Measurements from ENCODE around the gene ST3GAL2.
A peak's percentile ranks its signal among the peaks of the same experiment; 100 is the strongest.
"Not testable (repeated sequence)": the region's sequence is repeated elsewhere in the genome, so short reads cannot be mapped to it uniquely, and the experiment has no call there.

The ST3GAL2 gene

DNA sequence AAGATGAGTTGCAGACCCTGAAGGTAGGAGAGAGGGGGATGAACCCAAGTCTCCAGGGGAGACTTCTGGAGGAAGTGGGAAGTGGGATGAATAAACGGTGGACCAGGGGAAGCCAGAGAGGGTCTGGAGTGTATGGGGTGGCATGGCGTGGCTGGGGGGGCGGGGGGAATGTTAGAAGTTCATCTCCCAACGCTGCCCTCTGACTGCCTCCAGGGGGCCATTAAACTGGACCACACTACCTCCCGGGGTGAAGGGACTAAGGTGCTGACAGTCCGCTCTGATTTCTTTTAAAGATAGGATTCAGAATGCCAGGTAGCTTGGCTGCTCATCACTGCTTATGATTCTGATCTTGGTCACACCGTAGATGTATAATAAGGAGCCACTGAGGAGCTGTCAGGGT is 21.2 kb downstream of the ST3GAL2 start:
- DNase-seq (ENCODE audit: low read depth), result no peak

DNA sequence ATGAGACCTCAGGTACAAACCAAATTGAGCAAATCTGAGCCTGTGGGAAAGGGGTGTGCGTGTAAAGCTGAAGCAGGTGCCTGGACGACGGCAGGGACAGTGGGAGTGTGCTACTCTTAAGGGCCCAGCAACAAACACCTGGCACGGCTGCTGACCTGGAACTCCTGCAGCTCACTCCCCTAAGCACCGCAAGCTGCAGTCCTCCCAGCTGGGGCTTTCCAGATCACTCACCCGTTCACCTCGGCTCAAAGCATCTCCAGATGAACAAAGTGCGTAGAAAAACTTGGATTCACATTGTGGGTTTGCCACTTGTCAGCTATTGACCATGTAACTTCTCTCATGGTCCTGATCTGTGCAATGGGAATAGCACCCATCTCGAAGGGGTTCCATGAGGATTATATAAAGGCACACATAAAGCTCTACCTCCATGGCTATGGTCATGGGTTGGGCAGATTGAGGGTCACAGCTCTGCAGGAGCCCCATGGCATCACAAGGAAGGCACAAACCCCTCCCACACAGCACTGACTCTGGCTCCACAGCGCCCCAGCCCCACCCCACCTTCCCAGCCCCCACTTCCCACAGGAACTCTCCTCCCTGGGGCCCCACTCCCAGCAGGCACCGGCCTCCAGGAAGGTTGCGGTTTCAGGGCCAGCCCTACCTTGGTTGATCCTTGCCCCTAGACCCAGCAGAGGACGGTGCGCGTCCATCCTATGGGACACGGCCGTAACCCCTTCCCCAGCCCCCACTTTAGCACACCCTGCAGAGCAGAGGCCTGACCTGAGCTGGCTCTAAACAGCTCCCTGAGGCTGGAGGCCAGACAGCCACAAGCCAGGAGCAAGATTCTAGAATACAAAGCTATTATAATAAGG is 21.9 kb downstream of the ST3GAL2 start:
- DNase-seq (ENCODE audit: low read depth), result no peak

DNA sequence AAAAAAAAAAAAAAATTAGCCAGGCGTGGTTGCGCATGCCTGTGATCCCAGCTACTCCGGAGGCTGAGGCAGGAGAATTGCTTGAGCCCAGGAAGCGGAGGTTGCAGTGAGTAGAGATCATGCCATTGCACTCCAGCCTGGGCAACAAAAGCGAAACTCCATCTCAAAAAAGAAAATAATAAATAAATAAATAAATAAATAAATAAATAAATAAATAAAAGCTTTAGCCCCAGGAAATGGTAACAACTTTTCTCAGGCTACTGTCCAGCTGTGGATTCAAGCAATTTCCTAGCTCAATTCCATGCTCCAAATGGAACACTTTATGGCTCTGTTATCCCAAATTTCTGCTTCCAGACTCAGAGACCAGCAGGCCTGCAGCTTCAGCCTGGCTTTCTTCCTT is 25.3 kb downstream of the ST3GAL2 start:
- not testable (repeated sequence) for DNase-seq (ENCODE audit: low read depth)

DNA sequence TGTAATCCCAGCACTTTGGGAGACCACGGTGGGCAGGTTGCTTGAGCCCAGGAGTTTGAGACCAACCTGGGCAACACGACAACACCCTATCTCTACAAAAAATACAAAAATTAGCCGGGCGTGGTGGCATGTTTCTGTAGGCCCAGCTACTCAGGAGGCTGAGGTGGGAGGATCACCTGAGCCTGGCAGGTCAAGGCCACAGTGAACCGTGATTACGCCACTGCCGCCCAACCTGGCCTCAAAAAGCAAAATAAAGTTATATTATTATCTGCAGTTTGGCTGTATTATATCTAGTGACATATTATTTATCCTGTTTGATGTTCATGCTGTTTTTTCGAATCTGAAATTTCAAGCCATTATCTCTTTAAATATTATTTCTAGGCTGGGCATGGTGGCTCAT is 26.5 kb downstream of the ST3GAL2 start:
- DNase-seq (ENCODE audit: low read depth), result no peak

DNA sequence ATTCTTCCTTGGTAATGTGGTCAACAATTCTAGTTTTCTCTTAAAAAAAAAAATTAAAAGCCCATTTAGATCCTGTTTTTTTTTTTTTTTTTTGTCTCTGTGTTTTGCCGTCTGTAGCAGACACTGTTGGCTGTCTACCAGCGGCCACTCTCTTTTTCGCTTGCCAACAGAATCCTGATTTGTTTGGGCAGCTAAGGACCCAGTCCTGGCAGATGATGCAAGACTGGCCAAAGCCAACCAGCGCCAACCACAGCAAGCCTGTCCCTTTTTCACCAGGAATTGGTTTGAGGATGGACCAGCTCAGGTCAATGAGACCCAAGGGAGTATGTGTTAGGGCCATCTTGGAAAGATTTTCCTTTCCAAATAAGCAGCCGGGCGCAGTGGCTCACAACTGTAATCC is 28.2 kb downstream of the ST3GAL2 start:
- no peak for DNase-seq (ENCODE audit: low read depth)

DNA sequence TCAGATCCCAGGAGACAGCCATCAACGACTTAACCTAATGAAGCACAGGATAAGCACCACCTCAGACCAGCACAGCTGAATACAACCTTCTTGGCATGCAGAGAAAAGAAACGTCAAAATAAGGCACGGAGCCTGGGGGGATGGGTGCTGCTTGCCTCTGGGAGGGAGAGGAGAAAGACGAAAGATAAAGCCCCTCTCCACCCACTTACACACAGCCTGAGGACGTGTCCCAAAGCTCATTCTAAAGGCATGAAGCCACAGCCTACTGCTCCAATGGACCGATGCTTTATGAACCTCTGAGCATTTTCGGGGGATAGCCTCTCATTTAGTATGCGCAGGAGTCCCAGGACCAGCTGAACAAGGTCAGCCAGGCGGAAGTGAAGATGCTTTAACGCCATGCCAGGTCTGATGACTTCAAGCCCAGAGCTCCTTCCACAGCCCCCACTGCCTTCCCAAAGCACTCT is 31.1 kb downstream of the ST3GAL2 start:
- DNase-seq (ENCODE audit: low read depth), result no peak

DNA sequence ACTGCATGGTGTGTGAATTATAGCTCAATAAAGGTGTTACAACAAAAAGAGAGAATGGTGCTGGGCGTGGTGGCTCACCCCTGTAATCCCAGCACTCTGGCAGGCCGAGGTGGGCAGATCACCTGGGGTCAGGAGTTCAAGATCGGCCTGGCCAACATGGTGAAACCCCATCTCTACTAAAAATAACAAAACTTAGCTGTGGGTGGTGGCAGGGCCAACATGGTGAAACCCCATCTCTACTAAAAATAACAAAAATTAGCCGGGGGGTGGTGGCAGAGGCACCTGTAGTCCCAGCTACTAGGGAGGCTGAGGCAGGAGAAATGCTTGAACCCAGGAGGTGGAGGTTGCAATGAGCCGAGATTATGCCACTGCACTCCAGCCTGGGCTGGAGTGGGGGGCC is 32.8 kb downstream of the ST3GAL2 start:
- DNase-seq (ENCODE audit: low read depth), result not testable (repeated sequence)

DNA sequence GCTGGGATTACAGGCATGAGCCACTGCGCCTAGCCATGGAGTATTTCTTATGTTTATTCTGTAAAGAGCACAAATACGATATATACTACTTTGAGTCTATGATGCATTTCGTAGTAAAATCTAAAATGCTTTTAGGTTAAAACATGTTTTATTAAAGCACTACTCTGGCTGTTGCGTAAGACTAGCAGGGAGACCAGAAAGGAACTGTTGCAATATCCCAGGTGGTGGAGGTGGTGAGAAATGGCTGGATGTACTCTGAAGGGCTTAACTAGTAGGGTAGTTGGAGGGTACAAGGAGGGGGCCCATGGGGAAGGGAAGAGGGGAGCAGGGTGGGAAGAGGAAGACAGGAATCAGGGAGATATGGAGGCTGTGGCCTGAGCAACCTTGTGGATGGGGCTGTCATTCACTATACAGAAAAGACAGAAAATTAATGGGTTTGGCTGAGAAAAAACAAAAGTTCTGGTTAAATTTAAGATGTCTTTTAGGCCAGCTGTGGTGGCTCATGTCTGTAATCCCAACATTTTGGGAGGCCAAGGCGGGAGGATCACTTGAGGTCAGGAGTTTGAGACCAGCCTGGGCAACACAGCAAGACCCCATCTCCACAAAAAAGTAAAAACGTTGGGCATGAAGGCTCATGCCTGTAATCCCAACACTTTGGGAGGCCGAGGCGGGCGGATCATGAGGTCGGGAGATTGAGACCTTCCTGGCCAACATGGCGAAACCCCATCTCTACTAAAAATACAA is 35.8 kb downstream of the ST3GAL2 start:
- DNase-seq (ENCODE audit: low read depth), result no peak

DNA sequence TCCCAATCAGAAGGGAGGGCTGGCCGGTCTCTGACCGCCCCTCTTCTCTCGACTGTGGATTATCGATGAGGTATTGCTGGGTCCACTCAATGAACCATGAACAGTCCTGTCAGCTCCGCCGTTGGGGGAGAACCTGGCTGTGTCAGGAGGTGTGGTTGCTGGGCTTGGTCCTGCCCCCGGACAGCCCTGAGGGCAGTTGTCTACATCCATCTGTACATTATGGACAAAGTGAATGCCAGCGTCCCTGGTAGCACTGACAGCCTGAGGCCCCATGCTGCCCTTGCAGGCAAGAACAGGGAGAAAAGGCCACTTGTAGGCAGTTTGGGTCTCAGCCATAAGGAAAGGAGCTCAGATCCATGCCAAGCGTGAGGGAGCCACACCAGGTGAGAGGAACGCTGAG is 38.9 kb downstream of the ST3GAL2 start:
- DNase-seq (ENCODE audit: low read depth), result no peak

DNA sequence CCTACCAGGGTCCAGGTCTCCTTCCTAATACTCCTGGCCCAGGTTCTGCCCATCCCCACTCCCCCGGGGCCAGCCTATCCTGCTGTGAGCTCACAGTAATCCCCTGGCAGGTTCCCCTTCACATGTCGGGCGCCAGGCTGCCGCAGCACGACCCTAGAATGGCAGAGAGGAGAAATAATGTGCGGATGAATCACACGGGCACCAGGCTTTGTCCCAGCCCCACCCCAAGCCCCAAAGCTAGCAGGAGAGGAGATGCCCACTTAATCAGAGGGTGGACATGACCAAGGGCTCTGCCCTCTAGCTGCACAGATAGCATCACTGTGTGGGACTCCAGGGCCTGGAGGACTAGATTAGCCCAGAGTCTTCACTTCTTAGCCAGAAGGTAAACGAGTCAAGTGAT is 39.5 kb downstream of the ST3GAL2 start:
- no peak for DNase-seq (ENCODE audit: low read depth)

DNA sequence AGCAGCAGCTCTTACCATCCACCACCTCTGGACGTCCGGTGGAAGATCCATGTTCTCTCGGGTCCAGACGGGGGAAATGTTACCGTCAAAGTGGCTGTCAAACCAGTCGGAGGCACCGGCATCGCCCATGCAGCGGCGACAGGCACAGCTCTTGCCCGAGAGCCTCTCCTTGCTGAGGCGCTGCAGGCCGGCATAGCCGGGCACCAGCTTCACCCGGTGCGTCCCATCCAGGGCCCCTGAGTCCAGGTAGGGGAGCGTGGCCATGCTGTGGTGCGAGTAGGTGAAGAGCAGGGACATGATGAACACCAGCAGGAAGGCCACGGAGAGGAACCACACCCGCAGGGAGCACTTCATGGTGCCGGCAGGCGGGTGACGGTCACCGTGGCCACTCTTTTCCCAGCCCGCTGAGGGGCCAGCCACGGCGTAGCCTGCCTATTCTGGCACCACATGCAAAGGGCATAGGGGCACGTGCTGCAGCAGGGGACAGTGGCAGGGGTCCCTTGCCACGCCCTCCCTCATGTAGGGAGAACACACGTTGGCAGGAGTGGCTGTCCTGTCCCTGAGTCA is 40.6 kb downstream of the ST3GAL2 start:
- no peak for DNase-seq (ENCODE audit: low read depth)

DNA sequence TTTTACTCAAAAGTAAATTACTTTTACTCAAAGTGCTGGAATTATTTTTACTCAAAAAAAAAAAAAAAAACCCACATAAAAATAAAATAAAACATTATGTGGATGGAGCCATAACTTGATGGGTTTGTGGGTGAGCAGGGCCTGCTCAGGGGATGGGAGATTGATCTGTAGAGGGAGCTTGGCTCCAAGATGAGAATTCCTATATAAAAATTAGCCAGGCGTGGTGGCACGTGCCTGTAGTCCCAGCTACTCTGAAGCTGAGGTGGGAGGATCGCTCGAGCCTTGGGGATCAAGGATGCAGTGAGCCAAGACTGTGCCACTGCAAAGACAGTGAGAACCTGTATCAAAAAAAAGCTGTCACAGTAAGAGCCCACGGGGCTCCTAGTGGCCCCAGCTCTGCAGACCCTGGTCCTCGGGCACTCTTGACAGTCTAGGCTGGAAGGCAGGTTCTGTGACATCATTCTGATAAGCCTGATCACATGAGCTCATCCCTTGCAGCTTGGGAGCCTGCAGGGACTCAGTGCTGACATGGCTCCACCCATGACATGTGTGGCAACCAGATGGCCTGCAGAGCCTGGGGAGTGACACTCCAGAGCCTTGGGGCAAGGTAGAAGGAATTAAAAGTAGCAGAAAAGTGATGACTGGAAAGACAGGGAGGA is 42.5 kb downstream of the ST3GAL2 start:
- DNase-seq (ENCODE audit: low read depth), result no peak

DNA sequence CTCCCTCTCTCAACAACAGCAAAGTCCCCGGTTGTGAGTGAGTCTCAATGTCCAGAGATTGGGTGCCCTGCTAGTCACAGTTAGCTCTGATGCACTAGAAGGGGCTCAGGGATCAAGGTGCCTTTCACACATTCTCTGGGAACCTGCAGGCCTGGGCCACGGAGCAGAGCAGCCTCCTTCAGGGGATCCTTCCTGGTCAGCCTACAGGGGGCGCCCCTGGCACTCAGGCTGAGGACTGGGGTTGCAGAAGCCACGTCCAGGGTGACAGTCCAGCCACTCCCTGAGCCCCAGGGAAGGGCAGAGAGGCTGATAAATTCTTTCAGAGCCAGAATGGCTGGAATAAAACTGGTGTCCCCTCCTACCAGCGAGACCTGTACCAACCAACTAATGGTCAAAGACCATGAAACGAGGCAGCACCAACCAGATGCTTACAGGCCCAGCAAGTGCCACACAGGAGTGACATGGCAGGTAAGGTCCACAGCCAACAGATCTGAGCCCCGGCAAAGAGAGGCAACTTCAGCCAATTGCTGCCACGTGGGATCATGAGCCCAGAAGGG is 43.5 kb downstream of the ST3GAL2 start:
- peak; percentile 68 for DNase-seq (ENCODE audit: low read depth)

DNA sequence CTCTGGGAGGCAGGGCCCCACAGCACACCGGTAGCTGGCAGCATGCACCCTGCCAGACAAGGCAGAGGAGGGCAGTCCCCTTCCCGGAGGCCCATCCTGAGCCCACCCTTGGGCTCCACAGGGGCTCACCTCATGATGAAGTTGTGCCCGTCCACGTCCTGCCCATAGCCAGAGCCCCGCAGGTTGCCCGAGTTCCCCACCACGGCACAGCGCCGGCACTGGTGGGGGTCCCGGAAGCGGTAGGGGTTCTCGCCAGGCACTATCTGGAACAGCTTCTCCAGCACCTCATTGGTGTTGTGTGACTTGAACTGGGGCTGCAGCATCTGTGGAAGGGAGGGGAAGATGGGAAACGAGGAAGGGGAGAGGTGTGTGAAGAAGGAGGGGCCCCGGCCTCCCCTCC is 44.0 kb downstream of the ST3GAL2 start:
- DNase-seq (ENCODE audit: low read depth), result no peak

DNA sequence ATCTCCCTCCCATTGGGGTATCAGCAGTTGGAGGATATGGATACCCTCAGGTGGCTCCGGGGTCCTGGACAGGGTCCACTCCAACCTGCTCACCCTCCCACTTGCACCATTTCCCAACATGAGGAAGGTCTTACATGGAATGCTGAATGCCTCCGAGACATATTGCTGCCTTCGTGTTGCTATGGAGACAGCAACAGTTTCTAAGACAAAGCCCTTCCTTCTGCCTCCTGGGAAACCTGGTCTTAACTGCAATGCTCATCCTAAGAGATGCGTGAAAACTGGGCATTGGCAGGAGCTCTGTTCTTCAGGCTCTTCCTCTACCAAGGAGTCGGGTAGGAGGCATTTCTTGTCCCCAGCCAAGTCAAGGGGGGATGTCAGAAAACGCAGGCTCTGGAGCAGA is 45.2 kb downstream of the ST3GAL2 start:
- DNase-seq (ENCODE audit: low read depth), result no peak

DNA sequence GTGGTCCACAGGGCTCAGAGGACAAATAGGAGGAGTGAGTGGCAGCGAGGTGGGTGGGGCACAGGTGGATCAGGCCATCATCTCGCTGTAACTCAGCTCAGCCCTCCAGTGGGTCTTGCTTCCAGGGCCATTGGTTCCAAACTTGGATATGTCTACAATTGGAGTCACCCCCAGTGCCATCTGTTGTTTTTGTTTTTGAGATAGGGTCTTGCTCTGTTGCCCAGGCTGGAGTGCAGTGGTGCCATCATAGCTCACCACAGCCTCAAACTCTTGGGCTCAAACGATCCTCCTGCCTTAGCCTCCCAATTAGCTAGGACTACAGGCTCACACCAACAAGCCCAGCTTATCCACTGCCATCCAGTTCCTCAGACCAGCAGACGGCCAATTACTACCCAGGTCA is 46.3 kb downstream of the ST3GAL2 start:
- DNase-seq (ENCODE audit: low read depth), result no peak

DNA sequence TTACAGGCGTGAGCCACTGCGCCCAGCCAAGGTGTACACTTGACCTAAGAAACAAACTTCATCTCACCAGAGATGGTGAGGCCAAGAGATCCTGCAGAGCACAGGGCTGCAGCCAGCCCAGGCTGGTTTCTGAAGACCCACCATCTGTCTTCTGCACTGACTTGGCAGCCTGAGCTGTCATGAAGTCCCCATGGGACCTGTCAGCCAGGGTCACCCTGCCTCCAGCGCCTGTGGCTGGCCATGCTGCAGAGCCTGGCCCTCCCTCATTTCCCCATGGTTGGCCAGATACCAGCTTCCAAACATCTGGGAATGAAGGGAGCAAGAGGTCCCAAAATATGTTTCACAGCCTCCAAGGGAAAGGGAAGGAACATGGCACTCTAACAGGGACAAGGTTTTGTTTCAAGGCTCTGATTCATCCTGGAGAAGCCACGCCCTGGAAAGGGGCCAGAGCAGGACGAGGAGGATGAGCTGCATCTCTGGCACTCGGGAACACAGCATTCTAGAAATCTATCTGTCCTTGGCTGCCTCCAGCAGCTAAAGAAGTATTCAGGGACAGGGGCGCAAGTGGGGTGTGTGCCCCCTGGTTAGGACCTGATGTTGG is 46.9 kb downstream of the ST3GAL2 start:
- no peak for DNase-seq (ENCODE audit: low read depth)

DNA sequence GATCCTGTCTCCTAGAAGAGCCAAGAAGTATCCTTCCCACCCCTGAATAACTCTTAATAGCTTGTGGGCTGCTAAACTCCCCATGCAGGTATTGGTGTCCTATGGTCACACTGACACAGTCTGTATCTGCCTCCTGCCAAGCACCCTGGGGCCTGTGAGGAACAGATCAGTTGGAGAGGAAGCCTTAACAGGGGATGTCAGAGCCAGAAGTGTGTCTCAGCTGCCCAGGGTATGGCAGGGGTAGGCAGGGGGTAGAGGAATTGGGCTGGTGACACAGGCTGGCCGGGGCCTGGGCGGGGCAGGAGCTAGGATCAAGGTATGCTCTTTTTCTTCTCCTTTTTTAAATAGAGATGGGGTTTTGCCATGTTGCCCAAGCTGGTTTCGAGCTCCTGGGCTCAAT is 47.5 kb downstream of the ST3GAL2 start:
- no peak for DNase-seq (ENCODE audit: low read depth)

DNA sequence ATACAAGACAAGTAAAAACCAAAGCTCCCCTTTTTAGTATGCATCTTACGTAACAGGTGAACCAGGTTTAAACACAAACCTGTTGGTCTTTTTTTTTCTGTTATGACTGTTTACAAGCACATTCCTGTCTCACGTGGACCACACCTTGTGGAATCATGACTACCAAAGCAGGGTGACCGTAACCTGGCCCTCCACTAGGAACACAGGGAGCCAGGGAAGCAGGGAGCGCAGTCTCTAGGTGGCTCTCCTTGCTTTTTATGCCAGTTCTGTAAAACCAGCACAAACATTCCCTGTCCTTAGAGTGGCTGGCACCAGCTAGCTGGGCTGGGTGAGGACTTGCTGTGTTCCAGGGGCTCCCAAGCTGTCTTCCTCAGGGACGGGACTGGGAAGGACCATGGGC is 48.1 kb downstream of the ST3GAL2 start:
- no peak for DNase-seq (ENCODE audit: low read depth)

DNA sequence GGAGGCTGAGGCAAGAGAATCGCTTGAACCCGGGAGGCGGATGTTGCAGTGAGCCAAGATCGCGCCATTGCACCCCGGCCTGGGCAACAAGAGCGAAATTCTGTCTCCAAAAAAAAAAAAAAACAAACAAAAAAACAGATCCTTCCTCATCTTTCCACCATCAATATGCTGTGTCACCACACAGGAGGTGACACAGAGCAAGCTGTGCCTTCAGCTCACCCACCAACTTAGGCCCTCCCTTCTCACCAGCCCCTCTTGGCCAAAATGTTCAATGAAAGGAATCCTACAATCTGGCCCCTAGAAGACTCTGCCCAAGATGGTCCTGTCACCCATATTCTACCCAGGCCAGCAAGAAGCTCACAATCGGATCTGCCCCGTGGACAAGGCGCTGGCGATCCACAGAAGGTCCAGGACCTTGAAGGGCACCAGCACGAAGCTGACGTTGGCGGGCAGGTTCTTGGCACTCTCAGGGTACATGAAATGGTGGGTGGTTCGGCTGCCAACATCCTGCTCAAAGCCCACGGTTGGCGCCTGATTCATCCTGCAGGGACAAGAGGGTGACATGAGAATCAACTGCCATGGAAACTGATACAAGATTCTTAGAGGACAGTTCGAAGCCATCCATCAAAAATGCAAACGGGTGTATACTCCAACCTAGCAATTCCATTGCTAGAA is 50.8 kb downstream of the ST3GAL2 start:
- no peak for DNase-seq (ENCODE audit: low read depth)

DNA sequence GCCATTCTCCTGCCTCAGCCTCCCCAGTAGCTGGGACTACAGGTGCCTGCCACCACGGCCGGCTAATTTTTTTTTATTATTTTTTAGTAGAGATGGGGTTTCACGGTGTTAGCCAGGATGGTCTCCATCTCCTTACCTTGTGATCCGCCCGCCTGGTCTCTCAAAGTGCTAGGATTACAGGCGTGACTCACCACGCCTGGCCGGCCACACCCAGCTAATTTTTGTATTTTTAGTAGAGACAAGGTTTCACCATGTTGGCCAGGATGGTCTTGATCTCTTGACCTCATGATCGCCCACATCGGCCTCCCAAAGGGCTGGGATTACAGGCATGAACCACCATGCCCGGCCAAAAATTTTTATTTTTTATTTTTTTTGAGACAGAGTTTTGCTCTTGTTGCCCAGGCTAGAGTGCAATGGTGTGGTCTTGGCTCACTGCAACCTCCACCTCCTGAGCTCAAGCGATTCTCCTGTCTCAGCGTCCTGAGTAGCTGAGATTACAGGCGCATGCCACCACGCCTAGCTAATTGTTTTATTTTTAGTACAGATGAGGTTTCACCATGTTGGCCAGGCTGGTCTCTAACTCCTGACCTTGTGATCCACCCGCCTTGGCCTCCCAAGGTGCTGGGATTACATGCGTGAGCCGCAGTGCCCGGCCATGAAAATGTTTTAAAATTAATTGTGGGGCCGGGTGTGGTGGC is 52.5 kb downstream of the ST3GAL2 start:
- DNase-seq (ENCODE audit: low read depth), result not testable (repeated sequence)
